Right lobe of liver (tissue), 6 donors: ENCODE results near the gene ZNF768. TPM values are rescaled to one million over a fixed set of nuclear protein-coding genes. Genes with fewer than 3 reads are reported as not detected.

Source experiments
- ATAC-seq, 4 donors: fragments of 200-7000 bp; cut with Tn5 transposase; one replicate each; pipeline ENCODE4 v1.9.1; 2020; ENCODE audit warnings: mild to moderate bottlenecking in 4 of 4, moderate library complexity in 4 of 4
- DNase-seq, 3 donors: peaks; one replicate each; pipeline ENCODE4 v3.0.0-alpha.2; 2020
- H3K27ac ChIP-seq, 3 donors: fragments of 200-600 bp; one replicate each; pipeline ENCODE4 v1.8.0; 2022
- H3K27me3 ChIP-seq, 2 donors: fragments of 200-600 bp; one replicate each; pipeline ENCODE4 v1.8.0; 2022
- H3K36me3 ChIP-seq, 4 donors: fragments of 200-600 bp; sonication (generic) in 1 of 4; one replicate each; pipeline versions ENCODE4 v1.5.1 to v1.8.0; 2017 to 2022; ENCODE audit warnings: control low read depth in 1 of 4
- H3K4me1 ChIP-seq, 4 donors: fragments of 200-600 bp; sonication (generic) in 1 of 4; one replicate each; pipeline versions ENCODE4 v1.5.1 to v1.8.0; 2017 to 2022; ENCODE audit warnings: control low read depth in 1 of 4
- H3K4me3 ChIP-seq, 3 donors: fragments of 200-600 bp; one replicate each; pipeline ENCODE4 v1.8.0; 2022
- H3K9me3 ChIP-seq, 4 donors: fragments of 200-600 bp; sonication (generic) in 1 of 4; one replicate each; pipeline versions ENCODE4 v1.5.1 to v1.8.0; 2017 to 2022; ENCODE audit warnings: control low read depth in 1 of 4
- POLR2A ChIP-seq: fragments of 450-650 bp; IDR thresholded peaks from one replicate; pipeline ENCODE4 v1.6.1; 2017; ENCODE audit warnings: antibody characterized with exemption, mild to moderate bottlenecking
- WGBS: methylation state at CpG from one replicate; pipeline ENCODE4 v1.1.6; 2018; ENCODE audit warnings: low coverage, low lambda C conversion rate; ENCODE audit not compliant: insufficient coverage; ENCODE audit errors: missing lambda C conversion rate; 5-methylcytosine and 5-hydroxymethylcytosine counted together
- intact Hi-C, 2 donors: fragments of 100-400 bp; cut with DNase I; formaldehyde crosslinking; loops; one replicate each; pipeline versions ENCODE4 v1.11.2 to v1.14.1; 2022
- total RNA-seq, 6 experiments: library from RNA; depleted of rRNA in 2 of 6; stranded (reverse); fragments of >200 nt in 2 of 6; fragmentation: NEBNext Ultra II Directional in 3 of 6; extraction: Animal tissue kit (Norgen Biotek cat#: 25700) in 3 of 6; gene quantifications; one replicate each; pipeline versions ENCODE4 v1.1.0 to v1.2.4, GENCODE V29; 2016 to 2023
- TF ChIP-seq, protein P1 (sequence below), 4 donors: fragments of 200-600 bp in 3 of 4; fragments of 450-650 bp in 1 of 4; IDR thresholded peaks; one replicate each; pipeline versions ENCODE4 v1.5.1 to v1.8.0; 2016 to 2022; ENCODE audit warnings: antibody characterized with exemption in 4 of 4, mild to moderate bottlenecking in 2 of 4
- donor health status: DM: no; HTN: yes; CAD: no.
- donor health status: DM: no; HTN: no; CAD: no.
- donor health status: DM: no; HTN: no; CAD: no.
- donor health status: DM: no; HTN: yes; CAD: no.
- donor health status: DM: no; HTN: yes; CAD: no.

ZNF768 gene
- total RNA-seq, 6 experiments from 2014 or later, result 14.7 to 21.2 (median 18.8) TPM

DNA sequence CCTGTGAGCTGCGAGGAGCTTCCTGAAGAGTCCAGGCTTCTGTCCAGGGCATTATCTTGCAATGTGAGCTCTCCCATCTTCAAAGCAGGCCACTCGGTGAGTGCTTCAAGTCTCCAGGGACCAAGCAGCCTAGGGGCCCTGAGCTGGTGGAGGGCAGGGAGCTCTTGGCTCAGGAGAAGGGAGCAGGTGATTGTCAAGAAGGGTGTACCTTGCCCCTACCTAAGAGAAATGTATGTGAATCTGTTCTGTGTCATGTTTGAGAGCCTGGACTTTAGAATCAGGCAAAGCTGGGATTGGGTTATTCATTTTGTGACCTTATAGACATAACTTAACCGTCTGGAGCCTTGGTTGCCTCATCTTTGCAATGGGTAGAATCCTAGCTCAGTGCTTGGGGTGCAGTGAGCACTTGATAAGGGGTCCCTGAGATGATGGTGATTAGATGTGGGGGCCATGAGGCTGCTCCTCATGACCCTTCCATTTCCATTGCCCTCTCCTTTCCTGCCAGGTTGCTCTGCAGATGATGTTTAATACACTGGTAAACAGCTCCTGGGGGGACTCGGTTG lies 15.9 kb downstream of the ZNF768 start:
- Histone ChIP-seq H3K9me3 (no peaks in the 10 kb centered on the region), H3K27me3 (no peaks in the 10 kb centered on the region), H3K36me3 (peaks cover 0 to 24% (median 0%) of the 10 kb centered on the region in 4 donors), H3K4me3 (no peak overlapping the region), H3K27ac (no peak overlapping the region), H3K4me1 (no peaks in the 10 kb centered on the region)
- intact Hi-C loops, result loop anchor here in 1 of 2 donors (10.0 kb wide), 1 partner anchor 56 kb away; no protein-coding TSS in a partner anchor
- DNase-seq, result no peak
- TF ChIP-seq, protein P1, sequence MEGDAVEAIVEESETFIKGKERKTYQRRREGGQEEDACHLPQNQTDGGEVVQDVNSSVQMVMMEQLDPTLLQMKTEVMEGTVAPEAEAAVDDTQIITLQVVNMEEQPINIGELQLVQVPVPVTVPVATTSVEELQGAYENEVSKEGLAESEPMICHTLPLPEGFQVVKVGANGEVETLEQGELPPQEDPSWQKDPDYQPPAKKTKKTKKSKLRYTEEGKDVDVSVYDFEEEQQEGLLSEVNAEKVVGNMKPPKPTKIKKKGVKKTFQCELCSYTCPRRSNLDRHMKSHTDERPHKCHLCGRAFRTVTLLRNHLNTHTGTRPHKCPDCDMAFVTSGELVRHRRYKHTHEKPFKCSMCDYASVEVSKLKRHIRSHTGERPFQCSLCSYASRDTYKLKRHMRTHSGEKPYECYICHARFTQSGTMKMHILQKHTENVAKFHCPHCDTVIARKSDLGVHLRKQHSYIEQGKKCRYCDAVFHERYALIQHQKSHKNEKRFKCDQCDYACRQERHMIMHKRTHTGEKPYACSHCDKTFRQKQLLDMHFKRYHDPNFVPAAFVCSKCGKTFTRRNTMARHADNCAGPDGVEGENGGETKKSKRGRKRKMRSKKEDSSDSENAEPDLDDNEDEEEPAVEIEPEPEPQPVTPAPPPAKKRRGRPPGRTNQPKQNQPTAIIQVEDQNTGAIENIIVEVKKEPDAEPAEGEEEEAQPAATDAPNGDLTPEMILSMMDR (IDR thresholded peaks at IDR 0.05), result no peak
- no peak for TF ChIP-seq POLR2A
- no CpG with 5 or more reads among the region's 4 CpGs for WGBS
- ATAC-seq, result no peak

DNA sequence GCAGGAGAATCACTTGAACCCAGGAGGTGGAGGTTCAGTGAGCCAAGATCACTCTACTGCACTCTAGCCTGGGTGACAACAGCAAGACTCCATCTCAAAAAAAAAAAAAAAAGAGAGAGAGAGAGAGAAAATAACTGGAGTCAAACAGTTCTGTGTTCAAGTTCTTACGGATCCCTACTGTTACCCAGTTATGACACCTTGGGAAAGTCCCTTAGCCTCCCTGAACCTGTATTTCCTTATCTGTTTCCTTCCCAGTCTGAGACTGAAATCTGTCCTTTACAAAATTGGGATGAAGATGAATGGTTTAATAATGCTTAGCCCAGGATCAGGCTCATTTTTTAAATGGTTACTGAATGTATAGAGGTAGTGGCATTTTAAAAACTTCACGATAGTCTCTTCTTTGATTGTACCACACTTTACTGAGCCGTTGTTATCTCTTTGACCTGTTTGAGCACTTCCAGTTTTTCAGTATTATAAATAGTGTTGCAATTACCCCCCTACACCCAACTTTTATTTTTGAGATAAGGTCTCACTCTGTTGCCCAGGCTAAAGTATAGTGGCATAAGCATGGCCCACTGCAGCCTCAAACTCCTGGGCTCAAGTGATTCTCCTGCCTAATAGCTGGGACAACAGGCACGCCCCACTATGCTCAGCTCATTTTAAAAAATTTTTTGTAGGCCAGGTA lies 17.1 kb downstream of the ZNF768 start:
- Histone ChIP-seq H3K36me3 (peaks cover 0 to 24% (median 0%) of the 10 kb centered on the region in 4 donors), H3K27ac (no peak overlapping the region), H3K4me3 (no peak overlapping the region), H3K27me3 (no peaks in the 10 kb centered on the region), H3K9me3 (no peaks in the 10 kb centered on the region), H3K4me1 (no peaks in the 10 kb centered on the region)
- intact Hi-C loops, result no loop called here
- DNase-seq (no peak), ATAC-seq (peak in 1 of 4 donors; percentile 46)
- WGBS, result 51% methylated on average over 3 of the region's 4 CpGs
- TF ChIP-seq, protein P1 (IDR thresholded peaks at IDR 0.05), result no peak
- TF ChIP-seq POLR2A, result no peak

DNA sequence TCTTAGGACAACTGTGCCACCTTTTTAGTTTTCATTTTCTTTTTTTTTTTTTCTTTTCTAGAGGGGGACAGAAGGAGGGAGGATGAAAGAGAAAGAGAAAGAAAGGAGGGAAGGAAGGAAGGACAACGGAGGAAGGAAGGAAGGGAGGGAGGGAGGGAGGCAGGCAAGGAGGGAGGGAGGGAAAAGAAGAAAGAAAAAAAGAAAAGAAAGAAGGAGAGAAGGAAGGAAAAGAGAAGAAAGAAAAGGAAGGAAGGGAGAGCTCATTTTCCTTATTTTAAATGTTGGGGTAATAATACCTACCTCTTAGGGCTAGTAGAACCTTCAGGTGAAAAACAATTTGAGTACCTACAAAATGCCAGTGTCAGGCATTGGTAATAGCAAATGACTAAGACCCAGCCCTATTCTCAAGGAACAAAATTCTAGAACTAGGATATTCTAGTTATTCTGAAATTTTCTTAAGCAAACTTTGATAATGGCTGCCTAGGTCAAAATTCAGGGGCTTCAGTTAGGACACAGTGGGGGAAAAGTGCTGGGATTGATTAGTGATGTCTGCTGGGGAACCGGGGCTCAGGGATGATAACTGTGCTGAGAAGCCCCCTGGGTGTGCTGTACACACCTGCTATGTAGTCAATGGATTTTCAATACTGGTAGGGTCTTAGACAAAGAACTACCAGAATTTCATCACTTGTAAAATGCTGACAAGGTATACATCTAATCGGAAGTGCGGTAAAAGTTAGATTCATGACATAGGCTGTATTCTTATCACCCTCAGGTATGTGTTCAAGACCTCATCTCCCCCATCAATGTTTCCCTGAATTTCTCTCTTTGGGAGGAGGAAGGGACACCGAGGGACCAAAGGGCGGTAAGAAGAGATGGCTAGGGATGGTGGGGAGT lies 22.7 kb downstream of the ZNF768 start:
- ATAC-seq, result no peak

DNA sequence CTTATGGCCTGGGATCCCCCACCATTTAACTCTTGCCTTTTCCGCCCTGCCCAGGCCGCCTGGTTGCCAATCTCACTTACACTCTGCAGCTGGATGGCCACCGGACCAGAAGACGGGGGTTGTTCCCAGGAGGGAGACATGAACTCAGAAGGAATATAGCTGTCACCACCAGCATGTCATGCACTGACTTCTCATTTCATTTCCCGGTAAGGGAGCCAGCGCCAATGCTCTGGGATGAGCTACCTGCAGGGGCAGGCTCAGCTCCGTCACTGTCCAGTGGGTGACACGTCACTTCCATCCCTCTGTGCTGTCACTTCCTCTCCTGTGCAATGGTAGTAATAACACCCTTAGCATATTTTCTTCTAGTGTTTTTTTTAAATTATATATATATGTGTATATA lies 27.1 kb downstream of the ZNF768 start:
- peaks cover 0 to 6% (median 0%) of the 10 kb centered on the region in 4 donors for H3K36me3 ChIP-seq
- WGBS, result 85% methylated on average over 8 of the region's 8 CpGs
- no peaks in the 10 kb centered on the region for H3K27me3 ChIP-seq
- H3K4me1 ChIP-seq, result no peaks in the 10 kb centered on the region
- H3K9me3 ChIP-seq, result no peaks in the 10 kb centered on the region
- no peak for TF ChIP-seq POLR2A
- TF ChIP-seq, protein P1 (IDR thresholded peaks at IDR 0.05), result no peak
- intact Hi-C loops, result no loop called here
- H3K4me3 ChIP-seq, result no peak overlapping the region
- no peak for ATAC-seq
- no peak for DNase-seq
- H3K27ac ChIP-seq, result no peak overlapping the region

More for the DNA sequence above, 22.7 kb downstream of the ZNF768 start:
- H3K4me3 ChIP-seq, result no peak overlapping the region
- no peak overlapping the region for H3K27ac ChIP-seq
- TF ChIP-seq POLR2A, result no peak
- H3K4me1 ChIP-seq, result no peaks in the 10 kb centered on the region
- intact Hi-C loops, result no loop called here
- no peaks in the 10 kb centered on the region for H3K27me3 ChIP-seq
- no peak for DNase-seq
- H3K36me3 ChIP-seq, result peaks cover 0 to 12% (median 0%) of the 10 kb centered on the region in 4 donors
- H3K9me3 ChIP-seq, result no peaks in the 10 kb centered on the region
- 82% methylated on average over 6 of the region's 6 CpGs for WGBS
